Thoracic aorta (tissue), 2 donors: ENCODE measurements around the gene FTO. TPM values are rescaled to one million over a fixed set of nuclear protein-coding genes. Genes with fewer than 3 reads are reported as not detected.

ENCODE experiments used
- ATAC-seq: fragments of 150-250 bp; one replicate; pipeline ENCODE4 v1.8.0; 2017; ENCODE audit warnings: low read depth; ENCODE audit not compliant: insufficient number of reproducible peaks, low FRiP score
- DNase-seq: peaks from one replicate; pipeline ENCODE4 v3.0.0-alpha.2; 2020; ENCODE audit warnings: low spot score
- H3K27ac ChIP-seq, 2 donors: fragments of 200-600 bp; sonication (generic); 1 replicate in 1 of 2; 2 replicates in 1 of 2; pipeline ENCODE4 v1.5.1; 2016; ENCODE audit warnings: mild to moderate bottlenecking in 2 of 2, moderate library complexity in 2 of 2
- H3K27me3 ChIP-seq: fragments of 200-600 bp; sonication (generic); replicated peaks from 2 replicates; pipeline ENCODE4 v1.6.0; 2016; ENCODE audit warnings: mild to moderate bottlenecking; ENCODE audit not compliant: insufficient read depth
- H3K36me3 ChIP-seq: fragments of 200-600 bp; sonication (generic); one replicate; pipeline ENCODE4 v1.5.1; 2016
- H3K4me1 ChIP-seq, 2 donors: fragments of 200-600 bp; sonication (generic); 1 replicate in 1 of 2; 2 replicates in 1 of 2; pipeline versions ENCODE4 v1.5.1 to v1.6.0; 2016; ENCODE audit warnings: low read depth in 2 of 2, mild to moderate bottlenecking in 1 of 2; ENCODE audit not compliant: control insufficient read depth in 1 of 2
- H3K4me3 ChIP-seq: fragments of 200-600 bp; sonication (generic); 2 replicates; pipeline ENCODE4 v1.5.1; 2016; ENCODE audit warnings: mild to moderate bottlenecking
- H3K9me3 ChIP-seq: fragments of 200-600 bp; sonication (generic); 2 replicates; pipeline ENCODE4 v1.5.1; 2016
- CTCF ChIP-seq: fragments of 200-600 bp; sonication (generic); IDR thresholded peaks from one replicate; pipeline ENCODE4 v1.5.1; 2019; ENCODE audit warnings: antibody characterized with exemption
- total RNA-seq, 2 donors: library from RNA; depleted of rRNA; stranded (reverse); fragments of >200 nt; gene quantifications; one replicate each; pipeline versions ENCODE4 v1.1.0 to v1.2.3, GENCODE V29; 2016

FTO gene
- total RNA-seq, 2 donors from 2014 or later: 99.6 to 103 TPM

GRCh38 chr16:53740476-53740875, 36.5 kb downstream of the FTO start:
- no peak for TF ChIP-seq CTCF
- Histone ChIP-seq H3K27ac (no peak overlapping the region), H3K27me3 (no peaks in the 10 kb centered on the region), H3K4me1 (peaks cover 8 to 16% of the 10 kb centered on the region in 2 donors), H3K36me3 (no peaks in the 10 kb centered on the region), H3K4me3 (no peak overlapping the region), H3K9me3 (no peaks in the 10 kb centered on the region)
- DNase-seq: no peak
- no peak for ATAC-seq

- H3K36me3 ChIP-seq: no peaks in the 10 kb centered on the region
- no peaks in the 10 kb centered on the region for H3K27me3 ChIP-seq
- no peaks in the 10 kb centered on the region for H3K9me3 ChIP-seq
- ATAC-seq: no peak
- no peak overlapping the region for H3K4me3 ChIP-seq
- TF ChIP-seq CTCF: no peak
- H3K27ac ChIP-seq: no peak overlapping the region
- H3K4me1 ChIP-seq: peaks cover 9 to 22% of the 10 kb centered on the region in 2 donors
- DNase-seq: no peak
Observed at GRCh38 chr16:53740933-53741531, 37.1 kb downstream of the FTO start.

GRCh38 chr16:53741546-53741945, 37.6 kb downstream of the FTO start:
- H3K9me3 ChIP-seq: no peaks in the 10 kb centered on the region
- ATAC-seq: no peak
- no peaks in the 10 kb centered on the region for H3K27me3 ChIP-seq
- TF ChIP-seq CTCF: no peak
- H3K27ac ChIP-seq: no peak overlapping the region
- H3K4me1 ChIP-seq: peaks cover 12 to 26% of the 10 kb centered on the region in 2 donors
- H3K4me3 ChIP-seq: no peak overlapping the region
- H3K36me3 ChIP-seq: no peaks in the 10 kb centered on the region
- DNase-seq: no peak

DNA sequence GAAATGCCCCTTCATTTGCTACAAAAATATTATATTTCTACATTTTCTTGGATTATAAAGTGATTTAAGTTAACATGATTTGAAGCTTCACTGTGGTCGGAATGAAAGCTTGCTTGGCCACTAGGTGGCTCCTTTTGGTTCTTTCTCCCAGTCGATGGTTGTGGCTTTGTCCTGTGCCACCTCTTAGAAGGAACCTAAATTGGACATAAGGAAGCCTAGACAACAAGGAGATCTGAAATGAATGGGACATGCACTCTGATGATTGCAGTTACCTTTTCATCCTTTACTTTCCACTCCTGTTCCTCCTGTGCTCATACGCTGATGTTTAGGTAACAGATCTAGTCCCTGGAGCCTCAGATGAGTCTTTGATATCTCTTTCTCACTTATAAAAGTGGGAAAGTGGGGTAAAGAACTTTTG, 39.2 kb downstream of the FTO start:
- no peak overlapping the region for H3K4me3 ChIP-seq
- H3K27ac ChIP-seq: no peak overlapping the region
- DNase-seq (no peak), ATAC-seq (no peak)
- no peaks in the 10 kb centered on the region for H3K27me3 ChIP-seq
- H3K4me1 ChIP-seq: peaks cover 12 to 26% of the 10 kb centered on the region in 2 donors
- peaks cover 4% of the 10 kb centered on the region for H3K9me3 ChIP-seq
- peak; percentile 41 for TF ChIP-seq CTCF
- H3K36me3 ChIP-seq: no peaks in the 10 kb centered on the region

DNA sequence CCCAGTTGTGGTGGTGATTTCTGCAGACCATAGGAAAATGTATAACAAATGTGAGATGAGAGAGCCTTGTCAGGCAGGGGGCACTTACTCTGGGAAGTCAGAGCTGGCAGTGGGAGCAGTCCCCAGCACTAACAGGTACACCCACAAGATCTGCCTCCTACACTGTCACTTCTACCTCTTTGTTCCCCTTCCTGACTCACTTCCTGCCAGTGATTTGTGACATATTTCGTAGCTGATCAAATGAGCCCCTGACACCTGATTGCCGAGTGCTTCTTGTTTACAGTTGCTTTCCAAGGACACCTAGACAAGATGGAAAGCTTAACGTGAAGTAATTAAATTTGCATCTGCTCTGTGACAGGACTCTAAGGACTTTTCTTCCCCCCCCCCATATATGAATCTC, 40.5 kb downstream of the FTO start:
- peak overlapping the region in 1 of 2 donors; percentile 42 for H3K27ac ChIP-seq
- no peaks in the 10 kb centered on the region for H3K27me3 ChIP-seq
- ATAC-seq (no peak), DNase-seq (no peak)
- no peak for TF ChIP-seq CTCF
- H3K36me3 ChIP-seq: no peaks in the 10 kb centered on the region
- peaks cover 4% of the 10 kb centered on the region for H3K9me3 ChIP-seq
- H3K4me1 ChIP-seq: peaks cover 12 to 26% of the 10 kb centered on the region in 2 donors
- no peak overlapping the region for H3K4me3 ChIP-seq
